B cell (primary cell): ENCODE data around the gene NFKBIB. TPM values are rescaled to one million over a fixed set of nuclear protein-coding genes. Genes with fewer than 3 reads are reported as not detected.

Experiments
- ATAC-seq: fragments of 200-7000 bp; cut with Tn5 transposase; one replicate; pipeline ENCODE4 v1.10.0; 2021; ENCODE audit warnings: low read depth, mild to moderate bottlenecking, moderate number of reproducible peaks, moderate library complexity
- CTCF ChIA-PET: fragments of 350-600 bp; sonication (Branson Sonifier 250); formaldehyde crosslinking; loops from one replicate; lab custom pipeline; 2021; ENCODE audit warnings: antibody characterized with exemption, inconsistent platforms; lab: Charles Lee
- POLR2A ChIA-PET: fragments of 350-600 bp; sonication (Branson Sonifier 250); formaldehyde crosslinking; loops from one replicate; lab custom pipeline; 2021; ENCODE audit warnings: antibody characterized with exemption; lab: Charles Lee
- DNase-seq: peaks from one replicate; pipeline ENCODE4 v3.0.0; 2013
- H2AFZ ChIP-seq: 2 replicates; pipeline ENCODE4 v1.6.1; 2012; ENCODE audit warnings: mild to moderate bottlenecking, low read depth, low read length; ENCODE audit not compliant: insufficient read depth, poor library complexity, severe bottlenecking
- H3K27ac ChIP-seq, 2 donors: 1 replicate in 1 of 2; 2 replicates in 1 of 2; pipeline ENCODE4 v1.5.1; 2012 to 2013; ENCODE audit warnings: low read length in 2 of 2, mild to moderate bottlenecking in 2 of 2, moderate library complexity in 1 of 2
- H3K27me3 ChIP-seq, 4 experiments: fragments of 200-600 bp in 1 of 4; sonication (generic) in 1 of 4; replicated peaks in 1 of 4; 1 replicate in 2 of 4; 2 replicates in 2 of 4; pipeline versions ENCODE4 v1.6.1 to v1.7.0; 2013 to 2016; ENCODE audit warnings: low read length in 3 of 4, mild to moderate bottlenecking in 2 of 4, mixed read lengths in 1 of 4, moderate library complexity in 1 of 4; ENCODE audit not compliant: insufficient read depth in 4 of 4, control insufficient read depth in 3 of 4; ENCODE audit errors: control extremely low read depth in 1 of 4
- H3K36me3 ChIP-seq, 2 experiments: replicated peaks in 1 of 2; 1 replicate in 1 of 2; 2 replicates in 1 of 2; pipeline versions ENCODE4 v1.6.1 to v1.7.1; 2013; ENCODE audit warnings: low read length in 1 of 2; ENCODE audit not compliant: insufficient read depth in 2 of 2, control insufficient read depth in 1 of 2; ENCODE audit errors: control extremely low read depth in 1 of 2, extremely low read depth in 1 of 2
- H3K4me1 ChIP-seq, 2 donors: fragments of 200-600 bp in 1 of 2; sonication (generic) in 1 of 2; 1 replicate in 1 of 2; 2 replicates in 1 of 2; pipeline versions ENCODE4 v1.5.1 to v1.6.1; 2013 to 2017; ENCODE audit warnings: low read length in 2 of 2; ENCODE audit not compliant: control insufficient read depth in 2 of 2, insufficient read depth in 2 of 2
- H3K4me2 ChIP-seq: replicated peaks from 2 replicates; pipeline ENCODE3; 2012; ENCODE audit warnings: mild to moderate bottlenecking, low read depth, low read length; ENCODE audit not compliant: poor library complexity, severe bottlenecking
- H3K4me3 ChIP-seq, 5 experiments: fragments of 200-600 bp in 1 of 5; sonication (generic) in 1 of 5; 1 replicate in 3 of 5; 2 replicates in 2 of 5; pipeline versions ENCODE4 v1.5.1 to v1.7.0; 2011 to 2016; ENCODE audit warnings: low read length in 4 of 5, mild to moderate bottlenecking in 4 of 5, low read depth in 2 of 5, control low read depth in 1 of 5, moderate library complexity in 1 of 5; ENCODE audit not compliant: insufficient read depth in 1 of 5; ENCODE audit errors: control extremely low read depth in 1 of 5, extremely low read depth in 1 of 5
- H3K79me2 ChIP-seq: fragments of 200-600 bp; sonication (generic); one replicate; pipeline ENCODE4 v1.6.0; 2016; ENCODE audit warnings: low read length; ENCODE audit not compliant: control insufficient read depth, insufficient read depth
- H3K9ac ChIP-seq: fragments of 200-600 bp; sonication (generic); 2 replicates; pipeline ENCODE4 v1.6.1; 2017; ENCODE audit warnings: mild to moderate bottlenecking, low read length, moderate library complexity
- H3K9me3 ChIP-seq, 3 donors: one replicate each; pipeline versions ENCODE4 v1.6.1 to v1.7.1; 2013; ENCODE audit warnings: low read length in 2 of 3; ENCODE audit not compliant: control insufficient read depth in 2 of 3, insufficient read depth in 1 of 3; ENCODE audit errors: control extremely low read depth in 1 of 3
- H4K20me1 ChIP-seq: 2 replicates; pipeline ENCODE4 v1.6.0; 2012; ENCODE audit warnings: mild to moderate bottlenecking, low read length; ENCODE audit not compliant: insufficient read depth, control insufficient read depth, poor library complexity, severe bottlenecking
- H3K27ac Mint-ChIP-seq: one replicate; pipeline ENCODE4 v1.8.0; 2021; ENCODE audit warnings: mixed read lengths
- H3K27me3 Mint-ChIP-seq: one replicate; pipeline ENCODE4 v1.8.0; 2021; ENCODE audit warnings: mixed read lengths
- H3K4me1 Mint-ChIP-seq: one replicate; pipeline ENCODE4 v1.8.0; 2021; ENCODE audit warnings: mixed read lengths
- H3K4me3 Mint-ChIP-seq: one replicate; pipeline ENCODE4 v1.8.0; 2021; ENCODE audit warnings: mixed read lengths
- H3K9me3 Mint-ChIP-seq: one replicate; pipeline ENCODE4 v1.8.0; 2022; ENCODE audit warnings: mixed read lengths; ENCODE audit not compliant: insufficient read depth
- CTCF ChIP-seq: fragments of 200-600 bp; IDR thresholded peaks from one replicate; pipeline ENCODE4 v1.8.0; 2022; ENCODE audit warnings: antibody characterized with exemption, mild to moderate bottlenecking
- EZH2 ChIP-seq: IDR thresholded peaks from 2 replicates; pipeline ENCODE4 v1.6.1; 2012; ENCODE audit warnings: borderline replicate concordance, low read depth, mild to moderate bottlenecking, moderate library complexity, low read length; ENCODE audit not compliant: insufficient read depth, poor library complexity, severe bottlenecking
- WGBS: methylation state at CpG from one replicate; pipeline ENCODE4 v1.1.5; 2013; ENCODE audit warnings: missing lambda C conversion rate; ENCODE audit not compliant: insufficient coverage; 5-methylcytosine and 5-hydroxymethylcytosine counted together
- intact Hi-C: fragments of 100-400 bp; cut with micrococcal nuclease; formaldehyde crosslinking; loops from one replicate; pipeline ENCODE4 v1.10.0; 2022
- polyA plus RNA-seq: library from polyadenylated mRNA; depleted of rRNA; stranded (reverse); fragments of >200 nt; gene quantifications from 2 replicates; pipeline ENCODE4 v1.2.3, GENCODE V29; 2012
- total RNA-seq, 2 donors: library from RNA; stranded (reverse); fragments of 120-200 nt in 1 of 2; gene quantifications; 1 replicate in 1 of 2; 2 replicates in 1 of 2; pipeline versions ENCODE4 v1.2.3 to v1.2.4, GENCODE V29; 2013 to 2022

The NFKBIB gene
- total and polyA plus RNA-seq, 2 donors (not counting 1 experiment from before 2014, with no cell fraction given) = 30.3 to 54.4 TPM

GRCh38 chr19:38889803-38890202 lies 10.0 kb upstream of the NFKBIB start:
- ChIA-PET POLR2A (no interaction called here), CTCF (interaction anchor here (1.4 to 3.2 kb wide), 2 partner anchors 40 to 120 kb away, joined by 3 to 24 read pairs; no protein-coding TSS in a partner anchor)
- no peak overlapping the region for H2AFZ ChIP-seq
- peaks cover 3 to 8% of the 10 kb centered on the region in 2 donors for H3K4me1 ChIP-seq
- Mint-ChIP-seq H3K4me3 (no peak overlapping the region), H3K27ac (no peak overlapping the region), H3K9me3 (no peaks in the 10 kb centered on the region), H3K27me3 (no peaks in the 10 kb centered on the region), H3K4me1 (peaks cover 3% of the 10 kb centered on the region)
- H3K9me3 ChIP-seq = no peaks in the 10 kb centered on the region
- peaks cover 0 to 23% of the 10 kb centered on the region in 2 experiments for H3K36me3 ChIP-seq
- intact Hi-C loops = no loop called here
- DNase-seq (no peak), ATAC-seq (no peak)
- no peak overlapping the region for H3K9ac ChIP-seq
- H4K20me1 ChIP-seq = no peaks in the 10 kb centered on the region
- no peaks in the 10 kb centered on the region for H3K27me3 ChIP-seq
- H3K4me2 ChIP-seq = no peak overlapping the region
- H3K4me3 ChIP-seq = no peak overlapping the region
- WGBS = 96% methylated on average over 4 of the region's 8 CpGs
- TF ChIP-seq CTCF (no peak), EZH2 (no peak)
- peaks cover 27% of the 10 kb centered on the region for H3K79me2 ChIP-seq
- no peak overlapping the region for H3K27ac ChIP-seq

DNA sequence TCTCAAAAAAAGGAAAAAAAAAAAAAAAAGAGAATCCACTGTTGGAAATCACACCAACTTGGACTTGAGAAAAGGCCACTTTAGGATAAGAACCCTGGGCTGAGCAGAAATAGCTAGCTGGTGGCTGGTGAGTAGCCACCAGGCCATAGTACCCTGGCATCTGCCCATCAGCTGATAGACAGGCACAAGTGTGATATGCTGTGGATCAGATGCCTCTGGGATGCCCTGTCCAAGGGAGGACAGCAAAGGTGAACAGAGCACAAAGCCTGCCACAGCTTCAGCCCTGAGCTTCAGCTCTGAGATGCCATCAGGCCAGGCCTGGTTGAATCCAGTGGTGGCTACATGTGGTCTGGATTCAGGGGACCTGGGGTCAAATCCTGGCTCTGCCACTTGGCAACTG lies 9.1 kb upstream of the NFKBIB start:
- POLR2A ChIA-PET = no interaction called here

More for the DNA sequence above, 9.1 kb upstream of the NFKBIB start:
- Mint-ChIP-seq H3K27me3 (no peaks in the 10 kb centered on the region), H3K27ac (no peak overlapping the region), H3K4me1 (peaks cover 4% of the 10 kb centered on the region), H3K4me3 (no peak overlapping the region), H3K9me3 (no peaks in the 10 kb centered on the region)
- no peak for DNase-seq
- no peaks in the 10 kb centered on the region for H3K9me3 ChIP-seq
- peaks cover 0 to 23% of the 10 kb centered on the region in 2 experiments for H3K36me3 ChIP-seq
- no peak overlapping the region for H2AFZ ChIP-seq
- peaks cover 34% of the 10 kb centered on the region for H3K79me2 ChIP-seq
- H3K4me2 ChIP-seq = no peak overlapping the region
- CTCF ChIA-PET = interaction anchor here (1.0 kb wide), 1 partner anchor 41 kb away, joined by 3 read pairs; no protein-coding TSS in a partner anchor
- no peaks in the 10 kb centered on the region for H3K27me3 ChIP-seq
- intact Hi-C loops = no loop called here
- no peak for ATAC-seq
- no peak overlapping the region for H3K9ac ChIP-seq
- TF ChIP-seq CTCF = no peak
- TF ChIP-seq EZH2 = no peak
- no peak overlapping the region for H3K27ac ChIP-seq
- H4K20me1 ChIP-seq = no peaks in the 10 kb centered on the region
- H3K4me3 ChIP-seq = no peak overlapping the region
- H3K4me1 ChIP-seq = peaks cover 3 to 11% of the 10 kb centered on the region in 2 donors
